HepG2 (cell line): ENCODE data around the gene SLC29A2. TPM values are rescaled to one million over a fixed set of nuclear protein-coding genes. Genes with fewer than 3 reads are reported as not detected.

Source experiments
- AGO2 ChIP-seq: fragments of 200-400 bp; formaldehyde crosslinking; optimal IDR thresholded peaks from 2 replicates; pipeline ENCODE3; 2017; ENCODE audit warnings: mild to moderate bottlenecking, low read depth, low read length, moderate library complexity
- AKNA ChIP-seq: sonication (generic); formaldehyde crosslinking; IDR thresholded peaks from 2 replicates; pipeline ENCODE4 v1.4.0; 2020; ENCODE audit warnings: missing genetic modification reagents, borderline replicate concordance
- DBP ChIP-seq: sonication (generic); formaldehyde crosslinking; IDR thresholded peaks from 2 replicates; pipeline ENCODE4 v1.4.0; 2020; ENCODE audit warnings: missing genetic modification reagents; ENCODE audit errors: not compliant biosample characterization
- DDIT3 ChIP-seq: sonication (generic); formaldehyde crosslinking; IDR thresholded peaks from 2 replicates; pipeline ENCODE4 v1.4.0; 2020; ENCODE audit warnings: mild to moderate bottlenecking, missing genetic modification reagents
- DNMT1 ChIP-seq: sonication (generic); formaldehyde crosslinking; IDR thresholded peaks from 2 replicates; pipeline ENCODE4 v1.5.1; 2020; ENCODE audit warnings: mild to moderate bottlenecking, missing genetic modification reagents
- GABPB1 ChIP-seq: IDR thresholded peaks from 2 replicates; pipeline ENCODE4 v1.6.1; 2016; ENCODE audit warnings: mild to moderate bottlenecking, missing genetic modification reagents, moderate library complexity, missing compliant biosample characterization
- KLF16 ChIP-seq, 2 experiments: sonication (generic) in 1 of 2; formaldehyde crosslinking in 1 of 2; IDR thresholded peaks; 2 replicates each; pipeline versions ENCODE4 v1.6.1 to v1.8.0; 2016 to 2023; ENCODE audit warnings: missing genetic modification reagents in 2 of 2, missing compliant biosample characterization in 1 of 2
- KMT2A ChIP-seq: sonication (generic); formaldehyde crosslinking; IDR thresholded peaks from 2 replicates; pipeline ENCODE4 v1.4.0; 2020; ENCODE audit warnings: missing genetic modification reagents
- SNAPC2 ChIP-seq: sonication (generic); formaldehyde crosslinking; IDR thresholded peaks from 2 replicates; pipeline ENCODE4 v1.8.1; 2022; ENCODE audit warnings: mild to moderate bottlenecking, missing genetic modification reagents
- SRY ChIP-seq: sonication (generic); formaldehyde crosslinking; IDR thresholded peaks from 2 replicates; pipeline ENCODE4 v1.8.0; 2022; ENCODE audit warnings: mild to moderate bottlenecking, missing genetic modification reagents
- ZC3H4 ChIP-seq: sonication (generic); formaldehyde crosslinking; IDR thresholded peaks from 2 replicates; pipeline ENCODE4 v1.4.0; 2020; ENCODE audit warnings: missing genetic modification reagents, borderline replicate concordance
- ZFP41 ChIP-seq: sonication (generic); formaldehyde crosslinking; IDR thresholded peaks from 2 replicates; pipeline ENCODE4 v1.4.0; 2020; ENCODE audit warnings: mild to moderate bottlenecking, missing genetic modification reagents, borderline replicate concordance
- ZFYVE20 ChIP-seq: sonication (generic); formaldehyde crosslinking; IDR thresholded peaks from 2 replicates; pipeline ENCODE4 v1.8.0; 2023; ENCODE audit warnings: low read depth, mild to moderate bottlenecking, moderate library complexity, missing genetic modification reagents, borderline replicate concordance
- ZKSCAN8 ChIP-seq: IDR thresholded peaks from 2 replicates; pipeline ENCODE4 v1.6.1; 2016; ENCODE audit warnings: borderline replicate concordance, missing genetic modification reagents, missing compliant biosample characterization
- ZNF124 ChIP-seq: sonication (generic); formaldehyde crosslinking; IDR thresholded peaks from 2 replicates; pipeline ENCODE4 v1.4.0; 2020; ENCODE audit warnings: missing genetic modification reagents
- ZNF597 ChIP-seq: sonication (generic); formaldehyde crosslinking; IDR thresholded peaks from 2 replicates; pipeline ENCODE4 v1.5.0; 2020; ENCODE audit warnings: missing genetic modification reagents
- ZNF678 ChIP-seq: sonication (generic); formaldehyde crosslinking; IDR thresholded peaks from 2 replicates; pipeline ENCODE4 v1.4.0; 2020; ENCODE audit warnings: mild to moderate bottlenecking, missing genetic modification reagents
- ZNF710 ChIP-seq: sonication (generic); formaldehyde crosslinking; IDR thresholded peaks from 2 replicates; pipeline ENCODE4 v1.5.0; 2020; ENCODE audit warnings: mild to moderate bottlenecking, missing genetic modification reagents, borderline replicate concordance
- ZNF83 ChIP-seq: sonication (generic); formaldehyde crosslinking; IDR thresholded peaks from 2 replicates; pipeline ENCODE4 v1.4.0; 2020; ENCODE audit warnings: missing genetic modification reagents, mild to moderate bottlenecking, borderline replicate concordance
- ZNF841 ChIP-seq: sonication (generic); formaldehyde crosslinking; IDR thresholded peaks from 2 replicates; pipeline ENCODE4 v1.8.1; 2023; ENCODE audit warnings: missing genetic modification reagents, borderline replicate concordance
- polyA plus RNA-seq, 8 experiments: library from polyadenylated mRNA; depleted of rRNA in 3 of 8; stranded (reverse) in 7 of 8; unstranded in 1 of 8; fragments of >200 nt; fragmentation: Illumina TruSeq in 4 of 8; extraction: Trizol in 4 of 8; gene quantifications; 2 replicates each; pipeline versions ENCODE4 v1.2.1 to v1.2.3, GENCODE V29; 2011 to 2016; ENCODE audit warnings: low read depth in 4 of 8, missing spikeins in 1 of 8, mixed read lengths in 1 of 8; ENCODE audit not compliant: insufficient read depth in 1 of 8
- total RNA-seq, 5 experiments: library from RNA; depleted of rRNA; stranded (reverse); fragments of >200 nt; fragmentation: Illumina TruSeq; extraction: Trizol; gene quantifications; 2 replicates each; pipeline ENCODE4 v1.2.3, GENCODE V29; 2016; ENCODE audit warnings: low read depth in 1 of 5

The SLC29A2 gene
- total and polyA plus RNA-seq, 2 of the 13 experiments (the other 11 are each of a cell fraction or from before 2014, with no cell fraction given) = 0.63 to 0.66 TPM

GRCh38 chr11:66371627-66372415 is at the start of gene SLC29A2 (continued):
- TF ChIP-seq SRY (CRISPR knock-in tag) (no peak), ZKSCAN8 (CRISPR knock-in tag) (no peak), AGO2 (peak; percentile 42), DBP (no peak), DNMT1 (CRISPR knock-in tag) (no peak), KLF16 (CRISPR knock-in tag; IDR thresholded peaks at IDR 0.05) (peak in 1 of 2 experiments; percentile 43; a peak in 1 of 4 replicates), ZNF841 (no peak), GABPB1 (CRISPR knock-in tag) (peak; percentile 57), ZNF710 (CRISPR knock-in tag) (no peak), KMT2A (CRISPR knock-in tag) (no peak), SNAPC2 (CRISPR knock-in tag) (no peak), DDIT3 (CRISPR knock-in tag) (no peak), ZNF124 (no peak), ZNF678 (CRISPR knock-in tag) (no peak), AKNA (CRISPR knock-in tag) (no peak), ZNF597 (CRISPR knock-in tag) (no peak), ZC3H4 (CRISPR knock-in tag) (no peak), ZFYVE20 (CRISPR knock-in tag) (no peak), ZFP41 (CRISPR knock-in tag) (no peak), ZNF83 (CRISPR knock-in tag) (no peak)
